ENCODE results near the gene STAT2.

- TF ChIP-seq, protein P1, sequence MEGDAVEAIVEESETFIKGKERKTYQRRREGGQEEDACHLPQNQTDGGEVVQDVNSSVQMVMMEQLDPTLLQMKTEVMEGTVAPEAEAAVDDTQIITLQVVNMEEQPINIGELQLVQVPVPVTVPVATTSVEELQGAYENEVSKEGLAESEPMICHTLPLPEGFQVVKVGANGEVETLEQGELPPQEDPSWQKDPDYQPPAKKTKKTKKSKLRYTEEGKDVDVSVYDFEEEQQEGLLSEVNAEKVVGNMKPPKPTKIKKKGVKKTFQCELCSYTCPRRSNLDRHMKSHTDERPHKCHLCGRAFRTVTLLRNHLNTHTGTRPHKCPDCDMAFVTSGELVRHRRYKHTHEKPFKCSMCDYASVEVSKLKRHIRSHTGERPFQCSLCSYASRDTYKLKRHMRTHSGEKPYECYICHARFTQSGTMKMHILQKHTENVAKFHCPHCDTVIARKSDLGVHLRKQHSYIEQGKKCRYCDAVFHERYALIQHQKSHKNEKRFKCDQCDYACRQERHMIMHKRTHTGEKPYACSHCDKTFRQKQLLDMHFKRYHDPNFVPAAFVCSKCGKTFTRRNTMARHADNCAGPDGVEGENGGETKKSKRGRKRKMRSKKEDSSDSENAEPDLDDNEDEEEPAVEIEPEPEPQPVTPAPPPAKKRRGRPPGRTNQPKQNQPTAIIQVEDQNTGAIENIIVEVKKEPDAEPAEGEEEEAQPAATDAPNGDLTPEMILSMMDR (IDR thresholded peaks at IDR 0.05; ENCODE audit: low read depth, low read length) = no peak
- TF ChIP-seq POLR2A (IDR thresholded peaks at IDR 0.05; ENCODE audit: extremely low read depth, insufficient read length) = no peak
- TF ChIP-seq, protein P2, sequence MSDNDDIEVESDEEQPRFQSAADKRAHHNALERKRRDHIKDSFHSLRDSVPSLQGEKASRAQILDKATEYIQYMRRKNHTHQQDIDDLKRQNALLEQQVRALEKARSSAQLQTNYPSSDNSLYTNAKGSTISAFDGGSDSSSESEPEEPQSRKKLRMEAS (IDR thresholded peaks at IDR 0.05; ENCODE audit: low read depth, low read length) = no peak
Measured at GRCh38 chr12:56338308-56339157, 21.4 kb downstream of the STAT2 start, which contains the start of gene IL23A.
